GM23338 (cell line): Measurements from ENCODE around the gene FLT3. TPM values are rescaled to one million over a fixed set of nuclear protein-coding genes. Genes with fewer than 3 reads are reported as not detected.
"Not testable (repeated sequence)": the region's sequence is repeated elsewhere in the genome, so short reads cannot be mapped to it uniquely, and the experiment has no call there.

Experiments used
- ATAC-seq: fragments of 200-7000 bp; cut with Tn5 transposase; 3 replicates; pipeline ENCODE4 v1.9.1; 2020
- DNase-seq: peaks from one replicate; pipeline ENCODE4 v3.0.0-alpha.2; 2015; ENCODE audit warnings: low spot score
- H2AFZ ChIP-seq: fragments of 200-600 bp; sonication (generic); 2 replicates; pipeline ENCODE4 v1.8.0; 2016; ENCODE audit warnings: antibody characterized with exemption, mild to moderate bottlenecking, moderate library complexity
- H3F3A ChIP-seq: fragments of 200-600 bp; sonication (generic); replicated peaks from 2 replicates; pipeline ENCODE4 v1.8.0; 2017; ENCODE audit warnings: antibody characterized with exemption, mixed run types, low read depth
- H3K27ac ChIP-seq: fragments of 200-600 bp; sonication (generic); 2 replicates; pipeline ENCODE4 v1.6.1; 2016; ENCODE audit warnings: low read depth
- H3K27me3 ChIP-seq: fragments of 200-600 bp; sonication (generic); 2 replicates; pipeline ENCODE4 v1.8.0; 2016; ENCODE audit warnings: mild to moderate bottlenecking, mixed run types, moderate library complexity; ENCODE audit not compliant: insufficient read depth
- H3K36me3 ChIP-seq: fragments of 200-600 bp; sonication (generic); 2 replicates; pipeline ENCODE4 v1.8.0; 2016; ENCODE audit warnings: mild to moderate bottlenecking; ENCODE audit not compliant: insufficient read depth
- H3K4me1 ChIP-seq: fragments of 200-600 bp; sonication (generic); 2 replicates; pipeline ENCODE4 v1.8.0; 2016; ENCODE audit warnings: mild to moderate bottlenecking, moderate library complexity; ENCODE audit not compliant: insufficient read depth
- H3K4me2 ChIP-seq: fragments of 200-600 bp; sonication (generic); 2 replicates; pipeline ENCODE4 v1.7.1; 2017; ENCODE audit warnings: mixed run types
- H3K4me3 ChIP-seq: fragments of 200-600 bp; sonication (generic); 2 replicates; pipeline ENCODE4 v1.6.1; 2016; ENCODE audit warnings: mixed run types
- H3K79me2 ChIP-seq: fragments of 200-600 bp; sonication (generic); replicated peaks from 2 replicates; pipeline ENCODE4 v1.8.0; 2017; ENCODE audit warnings: mild to moderate bottlenecking; ENCODE audit not compliant: insufficient read depth
- H3K9me2 ChIP-seq: fragments of 200-600 bp; sonication (generic); 2 replicates; pipeline ENCODE4 v1.8.0; 2017; ENCODE audit not compliant: insufficient read depth
- H4K20me1 ChIP-seq: fragments of 200-600 bp; sonication (generic); replicated peaks from 2 replicates; pipeline ENCODE4 v1.8.0; 2017; ENCODE audit warnings: mild to moderate bottlenecking; ENCODE audit not compliant: insufficient read depth
- H3K27ac Mint-ChIP-seq: 2 replicates; pipeline ENCODE4 v1.8.0; 2020; ENCODE audit warnings: inconsistent platforms, mild to moderate bottlenecking, moderate library complexity, mixed read lengths
- H3K27me3 Mint-ChIP-seq: 3 replicates; pipeline ENCODE4 v1.8.0; 2022; ENCODE audit warnings: low read depth, mild to moderate bottlenecking, moderate library complexity, mixed read lengths, inconsistent platforms; ENCODE audit not compliant: insufficient read depth, poor library complexity
- H3K36me3 Mint-ChIP-seq: 3 replicates; pipeline ENCODE4 v1.8.0; 2021; ENCODE audit warnings: low read depth, mild to moderate bottlenecking, inconsistent platforms, moderate library complexity, mixed read lengths
- H3K4me1 Mint-ChIP-seq: 3 replicates; pipeline ENCODE4 v1.8.0; 2020; ENCODE audit warnings: mild to moderate bottlenecking, inconsistent platforms, mixed read lengths
- H3K4me3 Mint-ChIP-seq: 3 replicates; pipeline ENCODE4 v1.8.0; 2021; ENCODE audit warnings: moderate library complexity, mild to moderate bottlenecking, inconsistent platforms, mixed read lengths
- H3K9me3 Mint-ChIP-seq: 3 replicates; pipeline ENCODE4 v1.8.0; 2020; ENCODE audit warnings: moderate library complexity, mild to moderate bottlenecking, inconsistent platforms, mixed read lengths
- EZH2 ChIP-seq: fragments of 200-600 bp; sonication (generic); IDR thresholded peaks from one replicate; pipeline ENCODE4 v1.8.0; 2017; ENCODE audit warnings: antibody characterized with exemption, mild to moderate bottlenecking, low read depth; ENCODE audit not compliant: unreplicated experiment
- EZH2phosphoT487 ChIP-seq: fragments of 200-600 bp; sonication (generic); IDR thresholded peaks from one replicate; pipeline ENCODE4 v1.8.1; 2018; ENCODE audit warnings: antibody characterized with exemption; ENCODE audit not compliant: unreplicated experiment
- NANOG ChIP-seq: IDR thresholded peaks from 2 replicates; pipeline ENCODE4 v1.6.1; 2016; ENCODE audit warnings: antibody characterized with exemption, borderline replicate concordance
- POLR2AphosphoS5 ChIP-seq: IDR thresholded peaks from 2 replicates; pipeline ENCODE4 v1.6.1; 2016; ENCODE audit warnings: antibody characterized with exemption, low read depth
- REST ChIP-seq: IDR thresholded peaks from one replicate; pipeline ENCODE4 v1.6.1; 2018; ENCODE audit warnings: antibody characterized with exemption; ENCODE audit not compliant: unreplicated experiment
- polyA plus RNA-seq: library from polyadenylated mRNA; unstranded; fragments of >200 nt; fragmentation: Nextera tagmentation; extraction: Ambion mirVana; gene quantifications from 2 replicates; pipeline ENCODE4 v1.2.1, GENCODE V29; 2016
- total RNA-seq: library from RNA; depleted of rRNA; stranded (reverse); fragments of >200 nt; shearing (Covaris generic); gene quantifications from 2 replicates; pipeline ENCODE4 v1.2.3, GENCODE V29; 2014
- TF ChIP-seq, protein P1 (sequence below): fragments of 250-450 bp; sonication (Bioruptor Pico); IDR thresholded peaks from 2 replicates; pipeline ENCODE4 v1.5.0; 2020; ENCODE audit warnings: mild to moderate bottlenecking, moderate library complexity

The FLT3 gene
- total and polyA plus RNA-seq, 2 experiments from 2014 or later = 0.17 to 0.44 TPM

- TF ChIP-seq REST = no peak
- no peak for TF ChIP-seq POLR2AphosphoS5
- no peak for TF ChIP-seq NANOG
- TF ChIP-seq EZH2 = no peak
These were observed 88.0 kb downstream of the FLT3 start (continued) for GRCh38 chr13:28012383-28012782.

- peaks cover 16% of the 10 kb centered on the region for H3K4me1 Mint-ChIP-seq
- Histone ChIP-seq H3K4me2 (no peak overlapping the region), H3K4me1 (peaks cover 9% of the 10 kb centered on the region), H3K9me2 (no peaks in the 10 kb centered on the region), H3K27ac (no peak overlapping the region), H2AFZ (peak overlapping the region; percentile 72), H3F3A (no peaks in the 10 kb centered on the region), H3K4me3 (no peak overlapping the region), H3K36me3 (no peaks in the 10 kb centered on the region), H3K79me2 (no peaks in the 10 kb centered on the region), H3K27me3 (no peaks in the 10 kb centered on the region), H4K20me1 (no peaks in the 10 kb centered on the region)
- no peak for DNase-seq
- H3K27me3 Mint-ChIP-seq = peaks cover 4% of the 10 kb centered on the region
- no peak overlapping the region for H3K27ac Mint-ChIP-seq
- H3K4me3 Mint-ChIP-seq = no peak overlapping the region
- H3K36me3 Mint-ChIP-seq = no peaks in the 10 kb centered on the region
- TF ChIP-seq, protein P1, sequence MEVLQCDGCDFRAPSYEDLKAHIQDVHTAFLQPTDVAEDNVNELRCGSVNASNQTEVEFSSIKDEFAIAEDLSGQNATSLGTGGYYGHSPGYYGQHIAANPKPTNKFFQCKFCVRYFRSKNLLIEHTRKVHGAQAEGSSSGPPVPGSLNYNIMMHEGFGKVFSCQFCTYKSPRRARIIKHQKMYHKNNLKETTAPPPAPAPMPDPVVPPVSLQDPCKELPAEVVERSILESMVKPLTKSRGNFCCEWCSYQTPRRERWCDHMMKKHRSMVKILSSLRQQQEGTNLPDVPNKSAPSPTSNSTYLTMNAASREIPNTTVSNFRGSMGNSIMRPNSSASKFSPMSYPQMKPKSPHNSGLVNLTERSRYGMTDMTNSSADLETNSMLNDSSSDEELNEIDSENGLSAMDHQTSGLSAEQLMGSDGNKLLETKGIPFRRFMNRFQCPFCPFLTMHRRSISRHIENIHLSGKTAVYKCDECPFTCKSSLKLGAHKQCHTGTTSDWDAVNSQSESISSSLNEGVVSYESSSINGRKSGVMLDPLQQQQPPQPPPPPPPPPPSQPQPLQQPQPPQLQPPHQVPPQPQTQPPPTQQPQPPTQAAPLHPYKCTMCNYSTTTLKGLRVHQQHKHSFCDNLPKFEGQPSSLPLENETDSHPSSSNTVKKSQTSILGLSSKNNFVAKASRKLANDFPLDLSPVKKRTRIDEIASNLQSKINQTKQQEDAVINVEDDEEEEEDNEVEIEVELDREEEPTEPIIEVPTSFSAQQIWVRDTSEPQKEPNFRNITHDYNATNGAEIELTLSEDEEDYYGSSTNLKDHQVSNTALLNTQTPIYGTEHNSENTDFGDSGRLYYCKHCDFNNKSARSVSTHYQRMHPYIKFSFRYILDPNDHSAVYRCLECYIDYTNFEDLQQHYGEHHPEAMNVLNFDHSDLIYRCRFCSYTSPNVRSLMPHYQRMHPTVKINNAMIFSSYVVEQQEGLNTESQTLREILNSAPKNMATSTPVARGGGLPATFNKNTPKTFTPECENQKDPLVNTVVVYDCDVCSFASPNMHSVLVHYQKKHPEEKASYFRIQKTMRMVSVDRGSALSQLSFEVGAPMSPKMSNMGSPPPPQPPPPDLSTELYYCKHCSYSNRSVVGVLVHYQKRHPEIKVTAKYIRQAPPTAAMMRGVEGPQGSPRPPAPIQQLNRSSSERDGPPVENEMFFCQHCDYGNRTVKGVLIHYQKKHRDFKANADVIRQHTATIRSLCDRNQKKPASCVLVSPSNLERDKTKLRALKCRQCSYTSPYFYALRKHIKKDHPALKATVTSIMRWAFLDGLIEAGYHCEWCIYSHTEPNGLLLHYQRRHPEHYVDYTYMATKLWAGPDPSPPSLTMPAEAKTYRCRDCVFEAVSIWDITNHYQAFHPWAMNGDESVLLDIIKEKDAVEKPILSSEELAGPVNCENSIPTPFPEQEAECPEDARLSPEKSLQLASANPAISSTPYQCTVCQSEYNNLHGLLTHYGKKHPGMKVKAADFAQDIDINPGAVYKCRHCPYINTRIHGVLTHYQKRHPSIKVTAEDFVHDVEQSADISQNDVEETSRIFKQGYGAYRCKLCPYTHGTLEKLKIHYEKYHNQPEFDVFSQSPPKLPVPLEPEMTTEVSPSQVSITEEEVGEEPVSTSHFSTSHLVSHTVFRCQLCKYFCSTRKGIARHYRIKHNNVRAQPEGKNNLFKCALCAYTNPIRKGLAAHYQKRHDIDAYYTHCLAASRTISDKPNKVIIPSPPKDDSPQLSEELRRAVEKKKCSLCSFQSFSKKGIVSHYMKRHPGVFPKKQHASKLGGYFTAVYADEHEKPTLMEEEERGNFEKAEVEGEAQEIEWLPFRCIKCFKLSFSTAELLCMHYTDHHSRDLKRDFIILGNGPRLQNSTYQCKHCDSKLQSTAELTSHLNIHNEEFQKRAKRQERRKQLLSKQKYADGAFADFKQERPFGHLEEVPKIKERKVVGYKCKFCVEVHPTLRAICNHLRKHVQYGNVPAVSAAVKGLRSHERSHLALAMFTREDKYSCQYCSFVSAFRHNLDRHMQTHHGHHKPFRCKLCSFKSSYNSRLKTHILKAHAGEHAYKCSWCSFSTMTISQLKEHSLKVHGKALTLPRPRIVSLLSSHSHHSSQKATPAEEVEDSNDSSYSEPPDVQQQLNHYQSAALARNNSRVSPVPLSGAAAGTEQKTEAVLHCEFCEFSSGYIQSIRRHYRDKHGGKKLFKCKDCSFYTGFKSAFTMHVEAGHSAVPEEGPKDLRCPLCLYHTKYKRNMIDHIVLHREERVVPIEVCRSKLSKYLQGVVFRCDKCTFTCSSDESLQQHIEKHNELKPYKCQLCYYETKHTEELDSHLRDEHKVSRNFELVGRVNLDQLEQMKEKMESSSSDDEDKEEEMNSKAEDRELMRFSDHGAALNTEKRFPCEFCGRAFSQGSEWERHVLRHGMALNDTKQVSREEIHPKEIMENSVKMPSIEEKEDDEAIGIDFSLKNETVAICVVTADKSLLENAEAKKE (CRISPR knock-in tag) = no peak
- no peak for TF ChIP-seq EZH2phosphoT487
- ATAC-seq = no peak
- H3K9me3 Mint-ChIP-seq = no peaks in the 10 kb centered on the region
These were observed 90.3 kb downstream of the FLT3 start for GRCh38 chr13:28010046-28010445.

DNA sequence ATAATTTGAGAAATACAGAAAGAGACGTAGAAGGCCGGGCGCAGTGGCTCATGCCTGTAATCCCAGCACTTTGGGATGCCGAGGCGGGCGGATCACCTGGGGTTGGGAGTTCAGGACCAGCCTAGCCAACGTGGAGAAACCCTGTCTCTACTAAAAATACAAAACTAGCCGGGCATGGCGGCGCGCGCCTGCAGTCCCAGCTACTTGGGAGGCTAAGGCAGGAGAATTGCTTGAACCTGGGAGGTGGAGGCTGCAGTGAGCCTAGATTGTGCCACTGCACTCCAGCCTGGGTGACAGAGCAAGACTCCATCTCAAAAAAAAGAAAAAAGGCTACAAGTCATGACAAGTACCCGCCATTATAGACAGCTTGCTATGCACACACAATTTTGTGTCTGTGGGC, 95.4 kb downstream of the FLT3 start:
- H3K27me3 Mint-ChIP-seq, H2AFZ ChIP-seq, H3K4me1 ChIP-seq, H3K27ac Mint-ChIP-seq, H3K27ac ChIP-seq, H3K9me2 ChIP-seq, H3K4me2 ChIP-seq, H3K4me1 Mint-ChIP-seq, DNase-seq, H3K9me3 Mint-ChIP-seq, ATAC-seq, H4K20me1 ChIP-seq, H3K79me2 ChIP-seq, H3K4me3 ChIP-seq, H3F3A ChIP-seq, H3K36me3 Mint-ChIP-seq, H3K4me3 Mint-ChIP-seq, H3K27me3 ChIP-seq, H3K36me3 ChIP-seq: not testable (repeated sequence)
